IPS DF 19.7 (cell line): ENCODE data around the gene STRADA.
A peak's percentile ranks its signal among the peaks of the same experiment; 100 is the strongest.

Source experiments
- DNase-seq: peaks from one replicate; pipeline ENCODE4 v3.0.0-alpha.2; 2013; ENCODE audit warnings: low read depth, low spot score

STRADA gene

GRCh38 chr17:63701868-63702720 is 39.5 kb downstream of the STRADA start:
- no peak for DNase-seq

- DNase-seq: no peak
Observed at GRCh38 chr17:63701456-63701820, 40.2 kb downstream of the STRADA start.

- DNase-seq: no peak
Observed at GRCh38 chr17:63700528-63701455, 40.8 kb downstream of the STRADA start.

- DNase-seq: no peak
Observed at GRCh38 chr17:63699638-63700527, 41.7 kb downstream of the STRADA start, which contains the start of gene LIMD2. LIMD2 (minus strand) TSS chr17:63700125; CDS start chr17:63699298, 827 bp downstream.

- DNase-seq: no peak
Observed at GRCh38 chr17:63698886-63699637, 42.5 kb downstream of the STRADA start.

- no peak for DNase-seq
Observed at GRCh38 chr17:63698381-63698885, 43.2 kb downstream of the STRADA start.

GRCh38 chr17:63697341-63698286 is 44.0 kb downstream of the STRADA start:
- no peak for DNase-seq

- peak; percentile 57 for DNase-seq
Observed at GRCh38 chr17:63696381-63696961, 45.1 kb downstream of the STRADA start.

GRCh38 chr17:63695889-63696288 is 45.7 kb downstream of the STRADA start:
- no peak for DNase-seq

- no peak for DNase-seq
Observed at GRCh38 chr17:63694950-63695773, 46.4 kb downstream of the STRADA start.

GRCh38 chr17:63694229-63694949 is 47.2 kb downstream of the STRADA start:
- DNase-seq: no peak

- no peak for DNase-seq
Observed at GRCh38 chr17:63693411-63694113, 48.0 kb downstream of the STRADA start.

GRCh38 chr17:63692195-63692816 is 49.3 kb downstream of the STRADA start:
- DNase-seq: no peak

- DNase-seq: no peak
Observed at GRCh38 chr17:63689479-63689878, 52.1 kb downstream of the STRADA start.

GRCh38 chr17:63688396-63689020 is 53.1 kb downstream of the STRADA start:
- no peak for DNase-seq
